Measurements from ENCODE around the gene ROR1. TPM values are rescaled to one million over a fixed set of nuclear protein-coding genes. Genes with fewer than 3 reads are reported as not detected.

The ROR1 gene
- total and polyA plus RNA-seq, 9 donors = 3.0 to 26.1 (median 15.0) TPM

DNA sequence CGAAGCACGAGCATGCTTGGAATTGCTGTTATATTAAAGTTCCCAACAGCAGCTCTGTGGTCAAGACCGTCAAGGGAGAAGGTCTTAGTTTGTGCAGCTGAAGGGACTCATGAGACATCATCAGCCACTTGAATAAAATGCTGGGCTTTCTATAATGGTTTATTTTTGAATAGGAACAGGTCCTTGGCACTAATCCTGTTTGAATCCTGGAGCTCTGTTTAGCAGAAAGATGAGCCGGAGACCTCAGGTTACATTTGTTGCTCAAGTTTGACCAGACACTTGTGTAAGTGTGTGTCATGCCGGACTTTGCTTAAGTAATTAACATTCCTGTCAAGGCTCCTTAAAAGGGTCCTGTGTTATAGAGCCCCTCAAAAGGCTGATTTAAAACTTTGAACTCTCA lies 186.5 kb downstream of the ROR1 start:
- no peak overlapping the region for H3K27ac ChIP-seq
- no peak overlapping the region for H3K4me3 ChIP-seq
- DNase-seq = no peak
- WGBS, 3 donors = 82 to 89% (median 86%) methylated on average over 5 of the region's 5 CpGs
- intact Hi-C loops (cut with DNase I) = no loop called here
- no peaks in the 10 kb centered on the region for H3K4me1 ChIP-seq (ENCODE audit: insufficient read depth)
- H3K27me3 ChIP-seq = no peaks in the 10 kb centered on the region
- no peak for TF ChIP-seq EP300 (IDR thresholded peaks at IDR 0.05)
- TF ChIP-seq POLR2A (IDR thresholded peaks at IDR 0.05) = no peak
- no peak for TF ChIP-seq CTCF (IDR thresholded peaks at IDR 0.05)
- H3K9me3 ChIP-seq = no peaks in the 10 kb centered on the region
- H3K36me3 ChIP-seq = no peaks in the 10 kb centered on the region

DNA sequence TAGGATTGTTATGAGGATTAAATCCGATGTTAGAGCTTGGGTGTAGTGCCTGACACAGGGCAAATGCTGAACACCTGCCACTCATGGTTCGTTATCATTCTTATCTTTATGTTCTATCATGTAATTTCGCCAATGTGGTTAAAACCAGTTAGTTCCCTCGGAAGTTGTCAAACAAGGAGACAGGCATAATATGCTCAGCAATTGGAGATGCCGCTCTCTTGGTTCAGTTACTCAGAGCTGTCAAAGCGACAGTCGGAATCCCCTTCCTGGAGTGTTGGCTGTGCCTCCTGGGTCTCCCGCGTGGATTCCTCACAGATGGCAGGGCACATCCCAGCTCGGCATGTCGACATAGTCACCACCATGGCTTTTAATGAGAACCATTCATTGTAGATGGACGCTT lies 192.2 kb downstream of the ROR1 start:
- H3K4me1 ChIP-seq (ENCODE audit: insufficient read depth) = peaks cover 2% of the 10 kb centered on the region
- H3K27me3 ChIP-seq = no peaks in the 10 kb centered on the region
- no peaks in the 10 kb centered on the region for H3K9me3 ChIP-seq
- WGBS, 3 donors = 89 to 93% (median 90%) methylated on average over 12 of the region's 12 CpGs
- intact Hi-C loops (cut with DNase I) = no loop called here
- H3K36me3 ChIP-seq = no peaks in the 10 kb centered on the region
- DNase-seq = no peak
- TF ChIP-seq POLR2A (IDR thresholded peaks at IDR 0.05) = no peak
- no peak for TF ChIP-seq CTCF (IDR thresholded peaks at IDR 0.05)
- TF ChIP-seq EP300 (IDR thresholded peaks at IDR 0.05) = no peak
- no peak overlapping the region for H3K27ac ChIP-seq
- no peak overlapping the region for H3K4me3 ChIP-seq

- no peak for DNase-seq
- intact Hi-C loops (cut with DNase I) = no loop called here
- 36 to 44% (median 39%) methylated on average over 3 of the region's 3 CpGs for WGBS, 3 donors
Observed at GRCh38 chr1:63967901-63968300, 194.1 kb downstream of the ROR1 start.

GRCh38 chr1:63968663-63969440 lies 195.0 kb downstream of the ROR1 start:
- DNase-seq = no peak
- H3K9me3 ChIP-seq = no peaks in the 10 kb centered on the region
- TF ChIP-seq POLR2A (IDR thresholded peaks at IDR 0.05) (no peak), CTCF (IDR thresholded peaks at IDR 0.05) (no peak), EP300 (IDR thresholded peaks at IDR 0.05) (no peak)
- no peaks in the 10 kb centered on the region for H3K36me3 ChIP-seq
- intact Hi-C loops (cut with DNase I) = no loop called here
- no peak overlapping the region for H3K27ac ChIP-seq
- H3K4me1 ChIP-seq (ENCODE audit: insufficient read depth) = peaks cover 2% of the 10 kb centered on the region
- 18 to 24% (median 21%) methylated on average over 3 of the region's 3 CpGs for WGBS, 3 donors
- no peak overlapping the region for H3K4me3 ChIP-seq
- H3K27me3 ChIP-seq = no peaks in the 10 kb centered on the region

More at GRCh38 chr1:63967901-63968300, 194.1 kb downstream of the ROR1 start:
- Histone ChIP-seq H3K4me1 (ENCODE audit: insufficient read depth) (peaks cover 2% of the 10 kb centered on the region), H3K27ac (no peak overlapping the region), H3K9me3 (no peaks in the 10 kb centered on the region), H3K36me3 (no peaks in the 10 kb centered on the region), H3K27me3 (no peaks in the 10 kb centered on the region), H3K4me3 (no peak overlapping the region)
- TF ChIP-seq POLR2A (IDR thresholded peaks at IDR 0.05) = no peak
- TF ChIP-seq CTCF (IDR thresholded peaks at IDR 0.05) = no peak
- no peak for TF ChIP-seq EP300 (IDR thresholded peaks at IDR 0.05)
